Stimulated activated naive CD8-positive, alpha-beta T cell treated with anti-CD3 and anti-CD28 coated beads, Interleukin-15, Interleukin-2, amounts not matched to agents 100 ng/mL and 50 ng/mL, for 24 hours (primary cell): ENCODE data around the gene POLR2F.
"Not testable (repeated sequence)": the region's sequence is repeated elsewhere in the genome, so short reads cannot be mapped to it uniquely, and the experiment has no call there.

ENCODE experiments used
- H3K27ac Mint-ChIP-seq: one replicate; pipeline ENCODE4 v1.8.0; 2021; ENCODE audit warnings: mild to moderate bottlenecking, mixed read lengths
- H3K27me3 Mint-ChIP-seq: one replicate; pipeline ENCODE4 v1.8.0; 2021; ENCODE audit warnings: mixed read lengths
- H3K36me3 Mint-ChIP-seq: one replicate; pipeline ENCODE4 v1.8.0; 2021; ENCODE audit warnings: low read depth, mixed read lengths
- H3K4me1 Mint-ChIP-seq: one replicate; pipeline ENCODE4 v1.8.0; 2021; ENCODE audit warnings: low read depth, mixed read lengths
- H3K4me3 Mint-ChIP-seq: one replicate; pipeline ENCODE4 v1.8.0; 2021; ENCODE audit warnings: mild to moderate bottlenecking, mixed read lengths
- H3K9me3 Mint-ChIP-seq: one replicate; pipeline ENCODE4 v1.8.0; 2021; ENCODE audit warnings: mixed read lengths

The POLR2F gene

GRCh38 chr22:37957232-37957631 is 3.7 kb downstream of the POLR2F start:
- H3K27ac Mint-ChIP-seq = peak overlapping the region; percentile 63
- peaks cover 10% of the 10 kb centered on the region for H3K27me3 Mint-ChIP-seq
- peaks cover 57% of the 10 kb centered on the region for H3K36me3 Mint-ChIP-seq
- no peaks in the 10 kb centered on the region for H3K9me3 Mint-ChIP-seq
- peaks cover 31% of the 10 kb centered on the region for H3K4me1 Mint-ChIP-seq
- no peak overlapping the region for H3K4me3 Mint-ChIP-seq

GRCh38 chr22:37959231-37959825 is 5.8 kb downstream of the POLR2F start:
- no peaks in the 10 kb centered on the region for H3K27me3 Mint-ChIP-seq

GRCh38 chr22:37961062-37961461 is 7.6 kb downstream of the POLR2F start:
- Mint-ChIP-seq H3K36me3 (peaks cover 62% of the 10 kb centered on the region), H3K9me3 (no peaks in the 10 kb centered on the region), H3K4me1 (peaks cover 12% of the 10 kb centered on the region), H3K27me3 (no peaks in the 10 kb centered on the region), H3K27ac (no peak overlapping the region), H3K4me3 (no peak overlapping the region)

More at GRCh38 chr22:37959231-37959825, 5.8 kb downstream of the POLR2F start:
- Mint-ChIP-seq H3K4me1 (peaks cover 21% of the 10 kb centered on the region), H3K9me3 (no peaks in the 10 kb centered on the region), H3K36me3 (peaks cover 59% of the 10 kb centered on the region), H3K4me3 (no peak overlapping the region), H3K27ac (no peak overlapping the region)

- Mint-ChIP-seq H3K9me3 (no peaks in the 10 kb centered on the region), H3K27me3 (no peaks in the 10 kb centered on the region), H3K4me1 (peaks cover 3% of the 10 kb centered on the region), H3K36me3 (peaks cover 56% of the 10 kb centered on the region), H3K27ac (no peak overlapping the region), H3K4me3 (no peak overlapping the region)
Measured at GRCh38 chr22:37965940-37966664, 12.6 kb downstream of the POLR2F start.

GRCh38 chr22:37967147-37967546 is 13.6 kb downstream of the POLR2F start:
- Mint-ChIP-seq H3K27ac (no peak overlapping the region), H3K36me3 (peaks cover 46% of the 10 kb centered on the region), H3K9me3 (no peaks in the 10 kb centered on the region), H3K4me1 (peaks cover 3% of the 10 kb centered on the region), H3K4me3 (no peak overlapping the region), H3K27me3 (no peaks in the 10 kb centered on the region)

- Mint-ChIP-seq H3K9me3 (no peaks in the 10 kb centered on the region), H3K27me3 (no peaks in the 10 kb centered on the region), H3K27ac (no peak overlapping the region), H3K36me3 (peaks cover 43% of the 10 kb centered on the region), H3K4me1 (peaks cover 3% of the 10 kb centered on the region), H3K4me3 (no peak overlapping the region)
Measured at GRCh38 chr22:37967637-37968451, 14.3 kb downstream of the POLR2F start.

- Mint-ChIP-seq H3K9me3 (no peaks in the 10 kb centered on the region), H3K27me3 (no peaks in the 10 kb centered on the region), H3K4me3 (no peak overlapping the region), H3K27ac (no peak overlapping the region), H3K4me1 (peaks cover 3% of the 10 kb centered on the region), H3K36me3 (peaks cover 43% of the 10 kb centered on the region)
Measured at GRCh38 chr22:37968452-37969251, 15.2 kb downstream of the POLR2F start.

- Mint-ChIP-seq H3K4me1 (no peaks in the 10 kb centered on the region), H3K27me3 (no peaks in the 10 kb centered on the region), H3K36me3 (peaks cover 37% of the 10 kb centered on the region), H3K9me3 (no peaks in the 10 kb centered on the region), H3K4me3 (no peak overlapping the region), H3K27ac (no peak overlapping the region)
Measured at GRCh38 chr22:37970864-37971263, 17.4 kb downstream of the POLR2F start.

- H3K9me3 Mint-ChIP-seq = no peaks in the 10 kb centered on the region
- no peaks in the 10 kb centered on the region for H3K4me1 Mint-ChIP-seq
- H3K27me3 Mint-ChIP-seq = no peaks in the 10 kb centered on the region
- peaks cover 29% of the 10 kb centered on the region for H3K36me3 Mint-ChIP-seq
- no peak overlapping the region for H3K4me3 Mint-ChIP-seq
- H3K27ac Mint-ChIP-seq = peak overlapping the region; percentile 17
Measured at GRCh38 chr22:37971475-37972434, 18.3 kb downstream of the POLR2F start.

- H3K27me3 Mint-ChIP-seq = no peaks in the 10 kb centered on the region
- H3K4me1 Mint-ChIP-seq = no peaks in the 10 kb centered on the region
- H3K27ac Mint-ChIP-seq = no peak overlapping the region
- H3K36me3 Mint-ChIP-seq = peaks cover 22% of the 10 kb centered on the region
- H3K9me3 Mint-ChIP-seq = no peaks in the 10 kb centered on the region
- H3K4me3 Mint-ChIP-seq = no peak overlapping the region
Measured at GRCh38 chr22:37972527-37972926, 19.0 kb downstream of the POLR2F start.

- no peaks in the 10 kb centered on the region for H3K9me3 Mint-ChIP-seq
- no peaks in the 10 kb centered on the region for H3K27me3 Mint-ChIP-seq
- H3K4me1 Mint-ChIP-seq = no peaks in the 10 kb centered on the region
- no peak overlapping the region for H3K4me3 Mint-ChIP-seq
- no peak overlapping the region for H3K27ac Mint-ChIP-seq
- H3K36me3 Mint-ChIP-seq = peaks cover 12% of the 10 kb centered on the region
Measured at GRCh38 chr22:37973271-37974170, 20.0 kb downstream of the POLR2F start.

GRCh38 chr22:37975153-37975552 is 21.7 kb downstream of the POLR2F start:
- Mint-ChIP-seq H3K27ac (no peak overlapping the region), H3K9me3 (no peaks in the 10 kb centered on the region), H3K36me3 (peaks cover 4% of the 10 kb centered on the region), H3K27me3 (no peaks in the 10 kb centered on the region), H3K4me3 (no peak overlapping the region), H3K4me1 (no peaks in the 10 kb centered on the region)

- not testable (repeated sequence) for H3K9me3 Mint-ChIP-seq, H3K36me3 Mint-ChIP-seq, H3K4me1 Mint-ChIP-seq, H3K4me3 Mint-ChIP-seq, H3K27ac Mint-ChIP-seq, H3K27me3 Mint-ChIP-seq
Measured at GRCh38 chr22:37976022-37976421, 22.5 kb downstream of the POLR2F start.
